AG20443 (cell line): ENCODE data around the gene KCNK3.

Experiments
- DNase-seq: peaks from one replicate; pipeline ENCODE4 v3.0.0; 2012; ENCODE audit warnings: low spot score, mixed read lengths

Gene KCNK3

GRCh38 chr2:26666671-26667070 is 25.9 kb upstream of the KCNK3 start:
- no peak for DNase-seq

DNA sequence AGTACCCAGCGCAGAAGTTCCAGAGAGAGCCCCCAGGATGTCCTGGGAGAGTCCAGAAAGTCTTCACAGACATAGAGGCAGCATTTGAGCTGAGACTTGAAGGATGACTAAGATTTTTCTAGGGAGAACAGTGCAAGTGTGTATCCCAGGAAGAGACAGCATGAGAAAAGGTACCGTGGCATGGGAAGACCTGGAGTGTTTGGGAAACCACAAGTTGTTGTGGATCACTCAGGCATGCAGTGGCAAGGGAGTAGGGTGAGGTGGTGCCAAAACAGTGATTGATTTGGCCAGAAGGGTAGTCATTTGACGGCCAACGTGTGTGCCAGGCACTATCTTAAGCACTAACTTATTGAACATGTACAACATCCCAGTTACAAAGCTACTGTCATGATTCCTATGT is 24.5 kb upstream of the KCNK3 start:
- DNase-seq = no peak

GRCh38 chr2:26668856-26669750 is 23.4 kb upstream of the KCNK3 start:
- no peak for DNase-seq

- DNase-seq = no peak
Observed at GRCh38 chr2:26670171-26670570, 22.4 kb upstream of the KCNK3 start.

DNA sequence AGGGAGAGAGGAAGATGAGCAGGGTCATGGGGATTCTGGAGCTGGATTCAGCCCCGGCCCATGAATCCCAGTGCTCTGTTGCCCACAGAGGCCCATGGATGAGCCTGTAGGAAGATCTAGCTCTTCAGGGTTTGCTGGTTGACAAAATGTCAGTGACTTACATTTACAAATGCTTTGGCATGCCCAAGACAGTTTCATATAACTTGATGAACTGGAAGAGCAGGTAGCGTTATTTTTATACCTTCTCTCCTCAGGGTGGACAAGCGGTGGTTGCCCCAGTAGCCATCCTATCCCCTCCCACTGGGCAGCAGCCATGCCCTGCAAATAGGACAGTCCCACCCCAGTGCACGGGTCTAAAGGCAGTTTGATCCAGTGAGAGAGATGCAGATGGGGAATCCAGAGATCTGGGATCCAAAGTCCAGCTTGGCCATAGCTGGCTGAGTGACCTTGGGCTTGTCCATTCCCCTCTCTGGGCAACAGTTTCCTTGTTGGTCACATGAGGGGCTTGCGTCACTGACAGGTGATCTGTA is 21.5 kb upstream of the KCNK3 start:
- no peak for DNase-seq

DNA sequence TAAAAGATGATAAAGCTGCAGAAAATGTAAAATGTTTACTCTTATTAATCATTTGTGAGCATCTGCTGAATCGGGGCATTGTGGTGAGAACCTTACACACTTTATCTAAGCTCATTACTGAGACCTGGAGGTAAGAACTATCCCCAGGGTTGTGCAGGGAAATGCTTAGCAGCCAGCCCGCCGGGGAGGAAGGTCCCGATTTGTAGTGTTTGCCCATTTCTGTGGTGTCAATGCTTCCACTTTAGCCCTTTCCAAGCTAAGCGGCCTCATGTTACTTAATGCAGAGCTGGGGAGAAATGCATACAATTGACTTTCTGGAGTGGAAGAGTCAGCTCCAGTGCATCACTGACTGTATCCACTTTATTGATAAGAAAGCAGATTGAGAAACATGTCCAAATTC is 20.8 kb upstream of the KCNK3 start:
- no peak for DNase-seq

- no peak for DNase-seq
Observed at GRCh38 chr2:26672112-26672817, 20.3 kb upstream of the KCNK3 start.

GRCh38 chr2:26672818-26673393 is 19.6 kb upstream of the KCNK3 start:
- DNase-seq = no peak

GRCh38 chr2:26674002-26674751 is 18.3 kb upstream of the KCNK3 start:
- DNase-seq = no peak

DNA sequence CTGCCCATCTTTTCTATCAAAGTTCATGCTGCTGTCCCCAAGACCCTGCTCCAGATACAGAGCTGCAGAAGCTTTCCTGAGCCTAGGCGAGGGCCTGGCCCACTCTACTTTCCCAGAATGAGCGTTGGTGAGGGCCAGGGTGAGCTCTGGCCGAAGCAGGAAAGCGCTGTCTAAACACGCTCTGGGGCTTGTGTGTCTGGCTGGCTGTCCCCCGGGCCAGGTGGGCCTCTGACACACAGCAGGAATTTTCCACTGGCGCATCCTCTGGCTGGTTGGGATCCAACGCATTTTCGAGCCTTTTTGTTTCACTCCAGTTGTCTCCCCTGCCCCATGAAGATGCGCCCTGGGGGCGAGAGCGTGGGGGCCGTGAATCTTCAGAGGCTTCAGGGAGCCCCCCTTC is 17.8 kb upstream of the KCNK3 start:
- no peak for DNase-seq

GRCh38 chr2:26675651-26676255 is 16.8 kb upstream of the KCNK3 start:
- no peak for DNase-seq

- no peak for DNase-seq
Observed at GRCh38 chr2:26678035-26678434, 14.5 kb upstream of the KCNK3 start.

DNA sequence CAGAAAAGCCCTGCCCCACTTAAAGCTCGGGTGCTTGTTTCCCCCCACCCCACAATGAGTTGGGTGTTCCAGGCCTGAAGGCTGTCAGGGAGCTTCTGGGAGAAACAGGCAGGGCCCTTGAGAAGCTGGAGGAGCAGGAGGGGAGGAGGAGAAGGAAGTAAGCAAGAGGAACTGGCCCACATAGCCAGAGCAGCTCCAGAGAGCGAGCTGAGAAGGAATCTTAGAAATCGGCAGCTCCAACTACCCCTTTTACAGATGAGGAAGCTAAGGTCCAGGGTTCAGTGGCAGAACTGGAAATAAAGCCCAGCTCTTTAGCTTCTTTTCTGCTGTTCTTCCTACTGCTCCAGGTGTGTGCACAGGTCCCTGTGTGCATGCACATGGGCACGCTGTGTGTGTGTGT is 12.7 kb upstream of the KCNK3 start:
- no peak for DNase-seq

DNA sequence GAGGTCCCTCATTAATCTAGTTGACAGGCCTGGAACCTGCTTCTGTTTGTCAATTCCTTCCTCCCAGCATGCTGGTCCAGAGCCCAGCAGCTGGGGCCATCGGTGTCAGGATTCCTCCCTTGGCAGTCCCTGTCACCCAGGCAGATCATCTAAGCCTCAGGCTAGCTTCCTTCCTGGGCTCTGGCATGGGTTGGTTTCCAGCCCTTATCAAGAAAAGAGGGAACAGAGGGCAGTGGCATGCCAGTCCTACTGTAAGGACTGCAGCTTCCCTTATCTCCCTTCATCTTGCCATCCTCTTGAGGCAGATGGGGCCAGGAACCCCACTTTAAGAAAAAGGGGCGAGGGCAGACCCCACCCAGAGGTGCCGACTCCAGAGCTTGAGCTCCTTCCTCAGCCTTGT is 10.9 kb upstream of the KCNK3 start:
- DNase-seq = no peak

GRCh38 chr2:26682155-26682554 is 10.4 kb upstream of the KCNK3 start:
- no peak for DNase-seq

DNA sequence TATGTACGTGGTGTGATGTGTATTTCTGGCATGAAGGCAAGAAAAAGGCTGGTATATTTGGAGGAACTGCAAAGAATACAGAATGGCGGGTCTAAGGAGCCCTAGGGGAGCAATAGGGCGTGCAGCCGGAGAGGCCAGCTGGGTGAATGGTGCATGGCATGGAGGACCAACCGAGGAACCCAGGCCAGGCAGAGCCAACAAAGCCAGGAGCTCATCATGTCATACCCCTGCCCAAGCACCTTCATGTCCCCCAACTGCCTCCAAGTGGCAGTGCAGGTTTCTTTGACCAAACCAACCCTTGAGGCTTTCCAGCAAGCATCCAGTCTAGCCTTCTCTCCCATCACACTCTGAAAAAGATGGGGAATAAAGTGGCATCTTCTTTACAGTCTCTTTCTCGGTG is 8.9 kb upstream of the KCNK3 start:
- no peak for DNase-seq

GRCh38 chr2:26685341-26685740 is 7.2 kb upstream of the KCNK3 start:
- no peak for DNase-seq

GRCh38 chr2:26685989-26686839 is 6.3 kb upstream of the KCNK3 start:
- no peak for DNase-seq

GRCh38 chr2:26687328-26687727 is 5.2 kb upstream of the KCNK3 start:
- DNase-seq = no peak

- DNase-seq = no peak
Observed at GRCh38 chr2:26687801-26688200, 4.7 kb upstream of the KCNK3 start.

- no peak for DNase-seq
Observed at GRCh38 chr2:26691161-26691560, 1.4 kb upstream of the KCNK3 start.
